Liver (tissue), 9 donors: Measurements from ENCODE around the gene ATP11B. TPM values are rescaled to one million over a fixed set of nuclear protein-coding genes. Genes with fewer than 3 reads are reported as not detected.

Source experiments
- DNase-seq: peaks from one replicate; pipeline ENCODE4 v3.0.0-alpha.2; 2017; ENCODE audit warnings: low spot score
- H3K27ac ChIP-seq, 2 donors: one replicate each; pipeline ENCODE4 v1.7.0; 2013; ENCODE audit warnings: inconsistent platforms in 2 of 2, low read length in 2 of 2, control low read depth in 1 of 2, low read depth in 1 of 2, mild to moderate bottlenecking in 1 of 2
- H3K27me3 ChIP-seq, 4 donors: one replicate each; pipeline versions ENCODE4 v1.6.1 to v1.7.0; 2013; ENCODE audit warnings: low read length in 3 of 4, inconsistent platforms in 1 of 4, mild to moderate bottlenecking in 1 of 4, moderate library complexity in 1 of 4; ENCODE audit not compliant: control insufficient read depth in 4 of 4, insufficient read depth in 4 of 4
- H3K36me3 ChIP-seq, 4 donors: one replicate each; pipeline versions ENCODE4 v1.6.1 to v1.7.0; 2013; ENCODE audit warnings: low read length in 3 of 4, mild to moderate bottlenecking in 3 of 4, low read depth in 1 of 4, moderate library complexity in 1 of 4; ENCODE audit not compliant: control insufficient read depth in 4 of 4, insufficient read depth in 3 of 4
- H3K4me1 ChIP-seq, 4 donors: one replicate each; pipeline versions ENCODE4 v1.6.1 to v1.7.0; 2013; ENCODE audit warnings: low read length in 3 of 4, mild to moderate bottlenecking in 3 of 4, moderate library complexity in 1 of 4; ENCODE audit not compliant: control insufficient read depth in 4 of 4, insufficient read depth in 4 of 4
- H3K4me3 ChIP-seq, 3 donors: one replicate each; pipeline versions ENCODE4 v1.6.1 to v1.7.0; 2013; ENCODE audit warnings: low read length in 3 of 3, control low read depth in 1 of 3, low read depth in 1 of 3, mild to moderate bottlenecking in 1 of 3
- H3K9ac ChIP-seq, 2 donors: one replicate each; pipeline ENCODE4 v1.7.0; 2013; ENCODE audit warnings: low read length in 2 of 2, mild to moderate bottlenecking in 2 of 2, moderate library complexity in 2 of 2, control low read depth in 1 of 2, low read depth in 1 of 2
- H3K9me3 ChIP-seq, 4 donors: one replicate each; pipeline versions ENCODE4 v1.6.1 to v1.7.0; 2013; ENCODE audit warnings: low read length in 3 of 4; ENCODE audit not compliant: control insufficient read depth in 4 of 4
- EGR1 ChIP-seq, 2 donors: IDR thresholded peaks; 2 replicates each; pipeline ENCODE4 v1.6.1; 2016 to 2018; ENCODE audit warnings: antibody characterized with exemption in 2 of 2, low read depth in 2 of 2
- FOXA1 ChIP-seq: IDR thresholded peaks from 2 replicates; pipeline ENCODE4 v1.6.1; 2016; ENCODE audit warnings: antibody characterized with exemption
- HNF4A ChIP-seq, 2 donors: conservative IDR thresholded peaks; 2 replicates each; pipeline ENCODE4 v1.6.1; 2016; ENCODE audit warnings: antibody characterized with exemption in 2 of 2, mild to moderate bottlenecking in 2 of 2
- HNF4G ChIP-seq: IDR thresholded peaks from 2 replicates; pipeline ENCODE4 v1.6.1; 2016; ENCODE audit warnings: antibody characterized with exemption
- JUND ChIP-seq, 2 donors: IDR thresholded peaks; 2 replicates each; pipeline ENCODE4 v1.6.1; 2016; ENCODE audit warnings: antibody characterized with exemption in 2 of 2
- NR2F2 ChIP-seq: IDR thresholded peaks from 2 replicates; pipeline ENCODE4 v1.6.1; 2016; ENCODE audit warnings: antibody characterized with exemption
- RAD21 ChIP-seq, 2 donors: IDR thresholded peaks; 2 replicates each; pipeline ENCODE4 v1.6.1; 2016; ENCODE audit warnings: antibody characterized with exemption in 2 of 2, mild to moderate bottlenecking in 2 of 2
- REST ChIP-seq: IDR thresholded peaks from 2 replicates; pipeline ENCODE4 v1.6.1; 2016; ENCODE audit warnings: antibody characterized with exemption, mild to moderate bottlenecking
- RXRA ChIP-seq, 2 donors: IDR thresholded peaks; 2 replicates each; pipeline ENCODE4 v1.6.1; 2017 to 2018; ENCODE audit warnings: antibody characterized with exemption in 2 of 2, mild to moderate bottlenecking in 1 of 2
- SP1 ChIP-seq: IDR thresholded peaks from 2 replicates; pipeline ENCODE4 v1.6.1; 2018; ENCODE audit warnings: antibody characterized with exemption, mild to moderate bottlenecking
- TAF1 ChIP-seq: conservative IDR thresholded peaks from 2 replicates; pipeline ENCODE4 v1.6.1; 2016; ENCODE audit warnings: antibody characterized with exemption, mild to moderate bottlenecking
- YY1 ChIP-seq: IDR thresholded peaks from 2 replicates; pipeline ENCODE4 v1.6.1; 2016; ENCODE audit warnings: antibody characterized with exemption, mild to moderate bottlenecking
- WGBS: extraction: QIAGEN DNeasy Blood & Tissue Kit; methylation state at CpG from one replicate; pipeline ENCODE4 v1.1.7; 2013; 5-methylcytosine and 5-hydroxymethylcytosine counted together
- polyA plus RNA-seq, 2 donors: library from polyadenylated mRNA; stranded (reverse) in 1 of 2; unstranded in 1 of 2; fragments of 200-250 nt in 1 of 2; fragments of >200 nt in 1 of 2; fragmentation: Nextera tagmentation in 1 of 2; extraction: Ambion mirVana in 1 of 2; gene quantifications; one replicate each; pipeline versions ENCODE4 v1.2.1 to v1.2.3, GENCODE V29; 2013 to 2015
- total RNA-seq, 2 donors: library from RNA; depleted of rRNA; stranded (reverse); fragments of >200 nt; gene quantifications; one replicate each; pipeline ENCODE4 v1.2.3, GENCODE V29; 2014
- TF ChIP-seq, protein P1 (sequence below): fragments of 150-350 bp; IDR thresholded peaks from 2 replicates; pipeline ENCODE4 v1.5.1; 2017; ENCODE audit warnings: improper control_type of control experiment, low read depth, low read length; ENCODE audit not compliant: missing input control
- donor health status: healthy.
- donor health status: healthy.
- donor health status: healthy.
- donor health status: healthy.
- donor health status: healthy.

ATP11B gene
- total and polyA plus RNA-seq, 4 donors, result 5.9 to 49.6 (median 19.0) TPM

DNA sequence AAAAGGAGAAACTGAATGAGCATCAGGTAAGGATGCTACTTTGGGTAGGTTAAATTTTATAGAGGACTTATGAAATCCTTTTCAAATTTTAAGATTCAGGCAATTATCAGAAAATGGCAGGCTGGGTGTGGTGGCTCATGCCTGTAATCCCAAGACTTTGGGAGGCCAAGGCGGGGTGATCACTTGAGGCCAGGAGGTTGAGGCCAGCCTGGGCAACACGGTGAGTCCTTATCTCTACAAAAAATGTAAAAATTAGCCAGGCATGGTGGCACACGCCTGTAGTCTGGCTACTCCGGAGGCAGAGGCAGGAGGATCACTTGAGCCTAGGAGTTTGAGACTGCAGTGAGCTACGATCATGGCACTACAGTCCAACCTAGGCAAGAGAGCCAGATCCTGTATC lies 163.9 kb downstream of the ATP11B start:
- peaks cover 0 to 16% (median 4%) of the 10 kb centered on the region in 4 donors for H3K4me1 ChIP-seq
- no peak overlapping the region for H3K9ac ChIP-seq
- H3K27ac ChIP-seq, result no peak overlapping the region
- peak; percentile 76 for DNase-seq
- TF ChIP-seq RAD21 (IDR thresholded peaks at IDR 0.05) (no peak), FOXA1 (no peak), EGR1 (IDR thresholded peaks at IDR 0.05; ENCODE audit: low read depth in 2 of 2) (no peak)
- no peaks in the 10 kb centered on the region for H3K27me3 ChIP-seq
- WGBS, result 95% methylated on average over 5 of the region's 5 CpGs
- H3K4me3 ChIP-seq, result no peak overlapping the region
- no peaks in the 10 kb centered on the region for H3K9me3 ChIP-seq
- peaks cover 2 to 6% (median 6%) of the 10 kb centered on the region in 4 donors for H3K36me3 ChIP-seq

DNA sequence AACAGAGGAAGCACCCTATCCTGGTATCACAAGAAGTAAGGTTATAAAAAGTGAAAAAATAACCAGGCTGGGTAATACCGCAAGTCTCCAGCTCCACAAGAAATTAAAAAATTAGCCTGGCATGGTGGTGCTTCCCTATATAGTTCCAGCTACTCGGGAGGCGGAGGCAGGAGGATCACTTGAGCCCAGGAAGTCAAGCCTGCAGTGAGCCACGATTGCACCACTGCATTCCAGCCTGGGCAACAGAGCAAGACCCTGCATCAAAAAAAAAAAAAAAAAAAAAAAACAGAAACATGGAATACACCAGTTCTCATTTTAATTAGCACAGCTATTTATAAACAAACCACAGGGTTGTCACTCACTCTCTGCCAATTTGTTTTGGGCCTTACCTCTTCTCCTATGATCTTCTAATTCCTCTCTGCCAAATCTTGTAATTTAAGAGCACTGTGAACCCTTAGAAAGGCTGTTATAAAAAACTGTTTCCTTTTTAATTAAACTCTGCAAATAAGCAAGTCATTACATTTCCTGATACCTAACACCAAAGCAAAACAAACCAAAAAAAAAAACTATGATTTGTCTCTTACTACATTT lies 164.5 kb downstream of the ATP11B start:
- 93% methylated on average over 4 of the region's 4 CpGs for whole genome bisulfite sequencing
- no peak for TF ChIP-seq RAD21 (IDR thresholded peaks at IDR 0.05)
- TF ChIP-seq, protein P1, sequence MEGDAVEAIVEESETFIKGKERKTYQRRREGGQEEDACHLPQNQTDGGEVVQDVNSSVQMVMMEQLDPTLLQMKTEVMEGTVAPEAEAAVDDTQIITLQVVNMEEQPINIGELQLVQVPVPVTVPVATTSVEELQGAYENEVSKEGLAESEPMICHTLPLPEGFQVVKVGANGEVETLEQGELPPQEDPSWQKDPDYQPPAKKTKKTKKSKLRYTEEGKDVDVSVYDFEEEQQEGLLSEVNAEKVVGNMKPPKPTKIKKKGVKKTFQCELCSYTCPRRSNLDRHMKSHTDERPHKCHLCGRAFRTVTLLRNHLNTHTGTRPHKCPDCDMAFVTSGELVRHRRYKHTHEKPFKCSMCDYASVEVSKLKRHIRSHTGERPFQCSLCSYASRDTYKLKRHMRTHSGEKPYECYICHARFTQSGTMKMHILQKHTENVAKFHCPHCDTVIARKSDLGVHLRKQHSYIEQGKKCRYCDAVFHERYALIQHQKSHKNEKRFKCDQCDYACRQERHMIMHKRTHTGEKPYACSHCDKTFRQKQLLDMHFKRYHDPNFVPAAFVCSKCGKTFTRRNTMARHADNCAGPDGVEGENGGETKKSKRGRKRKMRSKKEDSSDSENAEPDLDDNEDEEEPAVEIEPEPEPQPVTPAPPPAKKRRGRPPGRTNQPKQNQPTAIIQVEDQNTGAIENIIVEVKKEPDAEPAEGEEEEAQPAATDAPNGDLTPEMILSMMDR, result no peak
- no peak for TF ChIP-seq RXRA (IDR thresholded peaks at IDR 0.05)
- no peak for TF ChIP-seq YY1
- TF ChIP-seq SP1, result no peak
- TF ChIP-seq HNF4A (conservative IDR thresholded peaks at IDR 0.05), result no peak
- no peak for TF ChIP-seq FOXA1
- Histone ChIP-seq H3K27ac (no peak overlapping the region), H3K9me3 (no peaks in the 10 kb centered on the region), H3K4me3 (no peak overlapping the region), H3K9ac (no peak overlapping the region), H3K4me1 (peaks cover 0 to 18% (median 7%) of the 10 kb centered on the region in 4 donors), H3K27me3 (no peaks in the 10 kb centered on the region), H3K36me3 (peaks cover 3 to 6% (median 6%) of the 10 kb centered on the region in 4 donors)
- no peak for DNase-seq

- peaks cover 0 to 18% (median 7%) of the 10 kb centered on the region in 4 donors for H3K4me1 ChIP-seq
- no peak overlapping the region for H3K27ac ChIP-seq
- H3K9me3 ChIP-seq, result no peaks in the 10 kb centered on the region
- no peak overlapping the region for H3K4me3 ChIP-seq
- H3K27me3 ChIP-seq, result no peaks in the 10 kb centered on the region
- no peak for DNase-seq
- no peak overlapping the region for H3K9ac ChIP-seq
- WGBS, result 46% methylated on average over 4 of the region's 4 CpGs
- peak in 1 of 2 donors; percentile 21 for TF ChIP-seq HNF4A (conservative IDR thresholded peaks at IDR 0.05)
- TF ChIP-seq EGR1 (IDR thresholded peaks at IDR 0.05; ENCODE audit: low read depth in 2 of 2), result no peak
- H3K36me3 ChIP-seq, result peaks cover 3 to 6% (median 5%) of the 10 kb centered on the region in 4 donors
Measured at GRCh38 chr3:182959474-182960350, 166.4 kb downstream of the ATP11B start.

GRCh38 chr3:182962166-182962565 lies 168.9 kb downstream of the ATP11B start:
- Histone ChIP-seq H3K36me3 (peaks cover 3% of the 10 kb centered on the region in 4 donors), H3K27ac (no peak overlapping the region), H3K9me3 (no peaks in the 10 kb centered on the region), H3K4me1 (peaks cover 0 to 28% (median 7%) of the 10 kb centered on the region in 4 donors), H3K27me3 (no peaks in the 10 kb centered on the region), H3K9ac (no peak overlapping the region), H3K4me3 (no peak overlapping the region)
- no peak for DNase-seq
- TF ChIP-seq RAD21 (IDR thresholded peaks at IDR 0.05) (peak in 1 of 2 donors; percentile 23), SP1 (peak; percentile 50), RXRA (IDR thresholded peaks at IDR 0.05) (no peak), TAF1 (no peak), HNF4G (no peak), HNF4A (conservative IDR thresholded peaks at IDR 0.05) (peak; percentile 35 to 59), FOXA1 (no peak), JUND (IDR thresholded peaks at IDR 0.05) (no peak), NR2F2 (no peak), REST (no peak)
- TF ChIP-seq, protein P1, result no peak
